Astrocyte of the cerebellum (primary cell): ENCODE data around the gene NBPF11.
A peak's percentile ranks its signal among the peaks of the same experiment; 100 is the strongest.
"Not testable (repeated sequence)": the region's sequence is repeated elsewhere in the genome, so short reads cannot be mapped to it uniquely, and the experiment has no call there.

Experiments used
- DNase-seq: peaks from one replicate; pipeline ENCODE4 v3.0.0-alpha.2; 2011; ENCODE audit warnings: low read depth
- H3K4me3 ChIP-seq: 2 replicates; pipeline ENCODE4 v1.5.1; 2011; ENCODE audit warnings: mild to moderate bottlenecking, low read depth, low read length, moderate library complexity
- CTCF ChIP-seq: IDR thresholded peaks from 2 replicates; pipeline ENCODE4 v1.5.1; 2012; ENCODE audit warnings: low read length, low read depth, moderate library complexity, mild to moderate bottlenecking; ENCODE audit errors: missing control alignments
- in situ Hi-C: cut with HindIII; loops from 2 replicates; pipeline ENCODE4 v1.10.0; 2017; ENCODE audit warnings: low sequenced_read_pairs

Gene NBPF11

GRCh38 chr1:148161053-148161901 lies 9.2 kb upstream of the NBPF11 start:
- no peak for DNase-seq
- in situ Hi-C loops = no loop called here
- no peak overlapping the region for H3K4me3 ChIP-seq
- TF ChIP-seq CTCF = no peak

- no peak overlapping the region for H3K4me3 ChIP-seq
- no peak for DNase-seq
- no peak for TF ChIP-seq CTCF
- in situ Hi-C loops = no loop called here
Observed at GRCh38 chr1:148160343-148161052, 8.4 kb upstream of the NBPF11 start.

- no peak for DNase-seq
- in situ Hi-C loops = no loop called here
- TF ChIP-seq CTCF = no peak
- no peak overlapping the region for H3K4me3 ChIP-seq
Observed at GRCh38 chr1:148160048-148160342, 7.9 kb upstream of the NBPF11 start.

- TF ChIP-seq CTCF = no peak
- in situ Hi-C loops = no loop called here
- H3K4me3 ChIP-seq = no peak overlapping the region
- DNase-seq = no peak
Observed at GRCh38 chr1:148158341-148159003, 6.4 kb upstream of the NBPF11 start.

GRCh38 chr1:148157803-148158202 lies 5.7 kb upstream of the NBPF11 start:
- H3K4me3 ChIP-seq, DNase-seq, in situ Hi-C loops: not testable (repeated sequence)

GRCh38 chr1:148155494-148156275 lies 3.6 kb upstream of the NBPF11 start:
- H3K4me3 ChIP-seq, in situ Hi-C loops, DNase-seq: not testable (repeated sequence)

- DNase-seq, H3K4me3 ChIP-seq, in situ Hi-C loops: not testable (repeated sequence)
Observed at GRCh38 chr1:148152795-148153194, 714 bp upstream of the NBPF11 start.

- in situ Hi-C loops, DNase-seq: not testable (repeated sequence)
- H3K4me3 ChIP-seq = peak overlapping the region; percentile 58
Observed at GRCh38 chr1:148151371-148151819, 686 bp downstream of the NBPF11 start.

GRCh38 chr1:148150945-148151344 lies 1.1 kb downstream of the NBPF11 start:
- in situ Hi-C loops, DNase-seq: not testable (repeated sequence)
- peak overlapping the region; percentile 58 for H3K4me3 ChIP-seq

GRCh38 chr1:148150014-148150413 lies 2.1 kb downstream of the NBPF11 start:
- in situ Hi-C loops, H3K4me3 ChIP-seq, DNase-seq: not testable (repeated sequence)

- in situ Hi-C loops, DNase-seq, H3K4me3 ChIP-seq: not testable (repeated sequence)
Observed at GRCh38 chr1:148149050-148149815, 2.8 kb downstream of the NBPF11 start.
